Adipocyte (in vitro differentiated cells): ENCODE data around the gene HHIPL1.

Source experiments
- DNase-seq: peaks from one replicate; pipeline ENCODE4 v3.0.0-alpha.2; 2015; ENCODE audit warnings: low read depth
- H3K27me3 ChIP-seq: replicated peaks from 2 replicates; pipeline ENCODE4 v1.7.0; 2013; ENCODE audit warnings: mild to moderate bottlenecking, low read length, moderate library complexity; ENCODE audit not compliant: control insufficient read depth, insufficient read depth
- H3K36me3 ChIP-seq: 2 replicates; pipeline ENCODE4 v1.7.0; 2013; ENCODE audit warnings: low read length, mild to moderate bottlenecking, moderate library complexity; ENCODE audit not compliant: control insufficient read depth, insufficient read depth, severe bottlenecking
- H3K4me1 ChIP-seq: 2 replicates; pipeline ENCODE4 v1.7.0; 2013; ENCODE audit warnings: mild to moderate bottlenecking, low read length, moderate library complexity; ENCODE audit not compliant: control insufficient read depth, insufficient read depth
- H3K4me3 ChIP-seq: 2 replicates; pipeline ENCODE4 v1.7.0; 2013; ENCODE audit warnings: mild to moderate bottlenecking, low read length, moderate library complexity
- H3K9ac ChIP-seq: 2 replicates; pipeline ENCODE4 v1.7.0; 2013; ENCODE audit warnings: mild to moderate bottlenecking, low read length, moderate library complexity
- H3K9me3 ChIP-seq: 2 replicates; pipeline ENCODE4 v1.7.0; 2013; ENCODE audit warnings: mild to moderate bottlenecking, low read length, moderate library complexity; ENCODE audit not compliant: control insufficient read depth

Gene HHIPL1

DNA sequence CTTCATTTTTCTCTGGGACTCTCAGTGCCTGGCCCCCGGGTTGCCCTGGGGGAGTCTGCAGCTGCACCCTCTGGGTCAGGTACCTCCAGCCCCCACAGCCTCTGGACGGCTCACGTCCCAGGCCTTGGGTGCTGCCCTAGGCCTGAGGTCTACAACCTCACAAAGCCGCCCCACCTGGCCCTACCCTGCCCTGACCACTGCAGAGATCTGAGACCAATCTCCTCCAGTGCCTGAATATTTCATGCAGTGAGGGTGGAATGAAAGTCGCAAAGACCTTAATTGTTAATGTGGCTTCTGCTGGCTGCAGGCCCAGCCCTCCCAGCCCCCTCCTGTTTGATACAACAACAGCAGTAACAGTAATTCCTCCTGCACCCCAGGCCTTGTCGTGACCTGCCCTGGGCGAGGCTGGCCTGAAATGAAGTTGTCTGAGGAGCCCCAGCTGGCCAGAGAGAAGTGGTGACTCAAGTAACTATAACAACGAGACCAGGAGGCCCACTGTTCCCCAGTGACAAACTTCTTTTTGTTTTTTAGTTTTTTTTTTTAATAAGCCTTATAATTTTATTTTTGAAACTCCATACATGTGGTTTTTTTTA, 32.1 kb upstream of the HHIPL1 start:
- Histone ChIP-seq H3K27me3 (peaks cover 13% of the 10 kb centered on the region), H3K36me3 (no peaks in the 10 kb centered on the region), H3K9ac (no peak overlapping the region), H3K4me1 (peaks cover 9% of the 10 kb centered on the region), H3K9me3 (no peaks in the 10 kb centered on the region), H3K4me3 (no peak overlapping the region)
- peak; percentile 69 for DNase-seq

DNA sequence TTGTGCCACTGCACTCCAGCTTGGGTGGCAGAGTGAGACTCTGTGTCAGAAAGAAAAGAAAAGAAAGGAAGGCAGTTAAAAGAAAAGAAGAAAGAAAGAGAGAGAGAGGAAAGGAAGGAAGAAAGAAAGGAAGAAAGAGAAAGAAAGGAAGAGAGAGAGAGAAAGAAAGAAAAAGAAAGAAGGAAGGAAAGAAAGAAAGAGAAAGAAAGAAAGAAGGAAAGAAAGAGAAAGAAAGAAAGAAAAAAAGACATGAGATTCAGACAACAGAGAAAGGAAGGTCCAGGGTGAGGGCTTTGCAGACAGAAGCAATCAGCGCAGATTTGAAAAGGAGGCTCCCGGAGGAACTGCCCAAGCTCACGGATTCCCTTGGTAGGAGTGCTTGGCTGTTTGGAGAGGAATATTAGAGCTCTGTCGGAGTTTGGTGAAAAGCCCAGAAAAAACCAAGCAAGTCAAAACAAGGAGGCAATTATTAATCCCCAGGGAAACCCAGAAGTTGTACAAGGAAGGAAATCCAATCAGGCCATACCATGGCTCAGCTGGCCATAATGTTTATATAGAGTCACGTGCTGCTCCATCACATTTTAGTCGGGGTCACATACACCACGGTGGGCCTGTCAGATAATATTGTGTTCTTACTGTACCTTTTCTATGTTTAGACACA, 29.3 kb upstream of the HHIPL1 start:
- Histone ChIP-seq H3K27me3 (peaks cover 20% of the 10 kb centered on the region), H3K4me3 (no peak overlapping the region), H3K9me3 (no peaks in the 10 kb centered on the region), H3K4me1 (peaks cover 9% of the 10 kb centered on the region), H3K36me3 (no peaks in the 10 kb centered on the region), H3K9ac (no peak overlapping the region)
- DNase-seq = no peak

DNA sequence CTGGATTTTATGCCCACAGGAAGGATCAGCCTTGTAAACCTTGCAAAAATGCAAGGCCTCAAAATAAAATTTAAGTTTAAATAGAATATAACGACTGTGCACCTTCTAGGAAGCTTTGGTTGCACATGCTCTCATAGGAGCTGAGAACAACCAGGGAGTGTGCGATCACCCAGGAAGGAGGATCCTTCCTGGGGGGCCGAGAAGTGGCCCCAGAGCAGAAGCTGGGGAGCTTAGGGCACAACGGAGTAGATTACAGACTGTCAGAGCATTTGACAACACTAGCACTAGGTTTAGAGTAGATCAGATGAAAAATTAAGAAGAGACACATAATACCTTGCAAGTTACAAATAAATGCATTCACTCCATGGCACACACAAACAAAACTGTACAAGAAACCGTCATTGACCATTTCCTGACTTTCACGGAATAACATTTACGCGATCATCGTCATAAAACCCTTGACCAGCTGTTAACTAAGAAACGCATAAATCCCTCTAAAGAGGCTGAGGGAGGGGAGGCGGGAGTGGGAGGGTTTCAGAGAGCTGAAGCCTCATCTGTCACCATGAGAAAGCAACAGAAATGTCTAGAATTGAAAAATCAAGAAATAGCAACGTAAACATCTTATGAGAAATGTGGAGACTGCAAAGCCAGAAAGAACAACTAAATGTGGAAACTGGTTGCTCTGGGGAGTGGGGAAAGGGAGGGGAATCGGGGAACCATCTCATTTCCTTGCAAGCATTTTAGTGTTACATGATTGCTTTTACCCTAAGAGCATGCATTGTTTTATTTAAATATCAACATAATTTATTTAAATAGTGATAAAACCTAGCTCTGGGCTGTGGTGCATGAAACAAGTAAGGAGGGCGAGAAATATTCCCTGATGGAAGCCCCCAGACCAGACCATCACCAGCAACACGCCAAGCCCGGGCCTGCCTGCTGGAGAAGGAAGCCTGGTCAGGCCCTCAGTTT, 27.8 kb upstream of the HHIPL1 start:
- DNase-seq = no peak
- Histone ChIP-seq H3K9me3 (no peaks in the 10 kb centered on the region), H3K4me1 (peaks cover 9% of the 10 kb centered on the region), H3K9ac (no peak overlapping the region), H3K27me3 (peaks cover 25% of the 10 kb centered on the region), H3K36me3 (no peaks in the 10 kb centered on the region), H3K4me3 (no peak overlapping the region)

DNA sequence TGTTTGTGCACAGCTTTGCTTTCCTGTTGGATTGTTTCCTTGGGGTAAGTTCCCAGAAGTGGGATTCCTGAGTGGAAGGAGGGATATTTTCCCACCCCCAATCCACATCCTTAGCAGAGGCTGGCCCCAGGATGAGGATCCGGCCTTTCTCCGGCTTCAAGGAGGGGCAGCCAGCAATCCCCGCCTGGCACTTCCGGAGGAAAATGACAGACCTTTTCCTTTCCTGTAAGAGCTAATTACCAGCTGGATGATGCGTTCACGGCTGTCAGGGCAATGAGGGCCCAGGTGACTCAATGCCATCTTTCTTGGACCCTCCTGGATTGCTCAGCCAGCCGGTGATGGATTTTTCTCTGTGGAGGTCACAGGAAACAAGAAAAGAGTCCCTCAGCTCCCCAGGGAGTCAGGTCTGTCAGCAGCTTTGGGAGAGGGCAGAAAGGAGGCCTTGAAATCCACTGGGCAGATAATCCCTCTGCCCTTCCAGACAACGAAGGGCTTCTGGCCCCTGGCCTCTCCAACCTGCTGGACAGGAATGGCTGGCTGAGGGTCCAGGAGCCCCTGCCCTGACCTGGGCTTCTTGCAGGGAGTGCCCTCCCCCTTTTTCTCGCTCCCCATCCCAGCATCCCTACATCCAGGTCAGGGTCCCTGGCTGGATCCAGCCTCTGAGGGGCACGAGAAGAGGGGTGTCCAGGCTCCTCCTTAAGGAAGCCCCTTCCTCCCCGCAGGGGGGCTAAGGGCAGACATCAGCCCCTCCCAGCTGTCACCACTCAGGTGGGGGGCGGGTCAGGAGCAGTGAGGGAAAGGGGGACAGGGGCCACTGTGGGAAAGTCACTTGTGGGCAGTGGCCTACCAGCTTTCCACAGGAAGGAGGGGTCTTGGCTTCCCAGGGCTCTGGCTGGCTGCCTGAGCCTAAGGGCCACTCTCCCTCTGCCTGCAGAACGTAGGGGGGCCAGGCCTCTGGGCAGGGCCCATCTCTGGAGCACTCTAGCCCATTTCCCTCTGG, 24.8 kb upstream of the HHIPL1 start:
- DNase-seq = peak; percentile 13

DNA sequence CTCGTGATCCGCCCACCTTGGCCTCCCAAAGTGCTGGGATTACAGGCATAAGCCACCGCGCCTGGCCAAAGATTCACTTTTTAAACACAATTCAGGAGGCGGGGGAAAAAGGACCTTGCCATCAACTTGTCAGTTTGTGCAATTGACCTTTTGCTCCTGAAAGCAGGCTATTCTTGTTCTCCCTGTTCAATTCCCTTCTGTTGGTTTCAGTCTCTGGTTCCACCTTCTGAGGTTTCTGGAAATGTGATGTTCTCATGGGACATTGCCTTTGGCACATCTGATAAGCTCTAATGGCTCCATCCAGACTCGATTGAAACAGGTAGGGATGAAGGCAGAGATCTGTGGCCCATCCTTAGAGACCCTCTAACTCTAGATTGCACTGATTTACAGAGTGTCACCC, 23.0 kb upstream of the HHIPL1 start:
- Histone ChIP-seq H3K27me3 (peaks cover 54% of the 10 kb centered on the region), H3K4me1 (peaks cover 10% of the 10 kb centered on the region), H3K4me3 (no peak overlapping the region), H3K9ac (no peak overlapping the region), H3K36me3 (no peaks in the 10 kb centered on the region), H3K9me3 (no peaks in the 10 kb centered on the region)
- no peak for DNase-seq

More for the DNA sequence above, 24.8 kb upstream of the HHIPL1 start:
- Histone ChIP-seq H3K4me1 (peaks cover 16% of the 10 kb centered on the region), H3K4me3 (no peak overlapping the region), H3K27me3 (peaks cover 37% of the 10 kb centered on the region), H3K9ac (no peak overlapping the region), H3K9me3 (no peaks in the 10 kb centered on the region), H3K36me3 (no peaks in the 10 kb centered on the region)

DNA sequence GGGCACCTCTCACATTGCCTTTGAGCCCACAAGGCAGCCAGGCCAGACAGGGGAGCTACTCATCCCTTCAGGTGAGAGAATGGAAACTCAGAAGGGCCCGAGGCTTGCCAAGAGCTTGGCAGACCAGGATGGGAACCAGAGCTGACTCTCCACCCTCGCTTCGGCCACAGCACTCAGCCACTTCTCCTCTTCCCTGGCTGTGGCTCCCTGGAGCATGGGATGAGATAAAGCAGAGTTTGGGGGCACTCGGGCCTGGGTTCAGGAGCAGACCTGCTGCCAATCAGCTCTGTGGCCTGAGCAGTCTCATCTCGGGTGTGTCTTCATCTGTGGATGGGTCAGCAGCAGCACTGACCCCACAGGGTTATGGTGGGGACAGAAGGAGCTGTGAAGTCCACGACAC, 20.9 kb upstream of the HHIPL1 start:
- H3K4me3 ChIP-seq = no peak overlapping the region

DNA sequence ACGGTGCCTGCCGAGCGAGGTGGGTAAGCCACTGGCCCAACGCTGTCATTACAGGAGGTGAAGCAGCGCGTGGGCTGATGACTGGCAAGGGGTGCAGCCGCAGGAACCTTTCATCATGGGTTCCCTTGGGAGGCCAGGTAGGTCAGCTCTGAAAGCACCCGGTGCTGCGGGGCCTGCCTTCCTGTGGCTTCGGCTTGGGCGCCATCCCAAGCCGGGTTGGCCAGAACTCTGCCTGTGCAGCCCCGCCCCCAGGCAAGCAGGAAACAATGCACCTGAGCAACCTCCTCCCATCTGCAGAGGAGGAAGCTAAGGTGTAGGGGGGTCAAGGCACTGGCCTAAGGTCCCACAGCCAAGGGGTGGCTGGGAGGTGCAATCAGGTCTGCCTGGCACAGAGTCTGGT, 20.0 kb upstream of the HHIPL1 start:
- Histone ChIP-seq H3K4me1 (peaks cover 10% of the 10 kb centered on the region), H3K9me3 (no peaks in the 10 kb centered on the region), H3K27me3 (peaks cover 52% of the 10 kb centered on the region), H3K4me3 (no peak overlapping the region), H3K36me3 (no peaks in the 10 kb centered on the region), H3K9ac (no peak overlapping the region)
- no peak for DNase-seq

More for the DNA sequence above, 20.9 kb upstream of the HHIPL1 start:
- no peak for DNase-seq
- H3K36me3 ChIP-seq = no peaks in the 10 kb centered on the region
- H3K9ac ChIP-seq = no peak overlapping the region
- peaks cover 10% of the 10 kb centered on the region for H3K4me1 ChIP-seq
- peaks cover 52% of the 10 kb centered on the region for H3K27me3 ChIP-seq
- no peaks in the 10 kb centered on the region for H3K9me3 ChIP-seq

DNA sequence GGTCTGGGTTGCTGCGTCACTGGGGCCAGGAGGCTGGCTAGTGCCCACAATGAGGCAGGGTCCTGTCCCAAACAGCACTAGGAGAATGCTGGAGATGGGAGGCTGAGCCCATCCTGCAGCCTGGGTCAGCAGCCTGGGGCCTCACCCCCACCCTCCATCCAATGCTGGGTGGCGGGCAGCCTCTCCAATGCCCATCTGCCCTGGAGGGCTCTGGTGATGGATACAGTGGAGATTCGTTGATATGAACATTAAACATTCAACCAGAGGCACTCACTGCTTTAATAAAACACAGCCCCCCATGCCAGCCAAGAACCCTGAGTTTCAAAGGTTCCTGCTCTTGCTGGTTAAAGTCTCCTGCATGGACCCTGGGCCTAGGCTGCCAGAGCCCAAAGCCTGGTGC, 19.5 kb upstream of the HHIPL1 start:
- no peaks in the 10 kb centered on the region for H3K9me3 ChIP-seq

DNA sequence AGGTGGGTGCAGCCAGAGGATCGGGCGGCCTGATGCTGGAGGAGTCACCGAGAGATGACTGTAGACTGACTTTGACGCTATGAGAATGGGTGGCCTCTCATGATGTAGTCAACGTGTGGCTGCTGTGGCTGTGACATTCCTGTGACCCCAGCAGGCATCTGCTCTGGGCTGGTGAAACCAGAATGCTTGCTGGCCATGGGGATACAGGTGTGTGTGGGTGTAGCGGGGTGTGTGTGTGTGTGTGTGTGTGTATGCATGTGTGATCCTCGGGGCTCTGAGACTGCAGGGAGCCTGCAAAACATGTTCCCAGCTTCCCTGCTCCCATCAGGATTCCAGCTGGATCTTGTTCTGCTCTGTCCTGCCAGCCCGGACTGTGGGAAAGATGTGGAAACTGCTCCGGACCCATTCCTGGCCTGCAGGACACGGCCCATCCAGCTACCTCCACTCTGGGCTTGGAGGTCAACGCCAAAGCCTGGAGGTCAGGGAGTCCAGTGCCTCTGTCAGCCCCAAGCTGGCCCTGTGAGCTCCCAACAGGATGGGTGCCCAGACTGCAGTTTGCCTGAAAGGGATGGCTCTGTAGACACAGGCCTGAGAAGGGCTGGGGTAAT, 18.8 kb upstream of the HHIPL1 start:
- Histone ChIP-seq H3K9ac (no peak overlapping the region), H3K36me3 (no peaks in the 10 kb centered on the region), H3K9me3 (no peaks in the 10 kb centered on the region), H3K27me3 (peaks cover 42% of the 10 kb centered on the region), H3K4me3 (no peak overlapping the region), H3K4me1 (peaks cover 10% of the 10 kb centered on the region)
- DNase-seq = no peak

More for the DNA sequence above, 19.5 kb upstream of the HHIPL1 start:
- peaks cover 49% of the 10 kb centered on the region for H3K27me3 ChIP-seq
- no peaks in the 10 kb centered on the region for H3K36me3 ChIP-seq
- H3K4me3 ChIP-seq = no peak overlapping the region
- H3K9ac ChIP-seq = no peak overlapping the region
- peaks cover 10% of the 10 kb centered on the region for H3K4me1 ChIP-seq
- no peak for DNase-seq

DNA sequence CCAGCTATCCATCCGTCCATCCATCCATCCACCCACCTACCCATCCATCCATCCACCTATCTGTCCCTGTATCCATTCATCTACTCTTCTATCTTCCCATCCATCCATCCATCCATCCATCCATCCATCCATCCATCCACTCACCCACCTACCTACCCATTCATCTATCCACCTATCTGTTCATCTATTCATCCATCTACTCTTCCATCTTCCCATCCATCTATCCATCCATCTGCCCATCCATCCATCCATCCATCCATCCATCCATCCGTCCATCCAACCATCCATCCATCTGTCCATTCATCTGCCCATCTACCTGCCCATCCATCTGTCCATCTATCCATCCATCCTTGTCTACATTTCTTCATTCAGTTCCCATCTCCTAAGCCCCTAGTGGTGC, 17.8 kb upstream of the HHIPL1 start:
- Histone ChIP-seq H3K27me3 (peaks cover 43% of the 10 kb centered on the region), H3K4me3 (no peak overlapping the region), H3K4me1 (peaks cover 10% of the 10 kb centered on the region), H3K36me3 (no peaks in the 10 kb centered on the region), H3K9me3 (no peaks in the 10 kb centered on the region), H3K9ac (no peak overlapping the region)
- DNase-seq = no peak
